ENCODE results near the gene MFAP2.
"Not testable (repeated sequence)": the region's sequence is repeated elsewhere in the genome, so short reads cannot be mapped to it uniquely, and the experiment has no call there.

DNA sequence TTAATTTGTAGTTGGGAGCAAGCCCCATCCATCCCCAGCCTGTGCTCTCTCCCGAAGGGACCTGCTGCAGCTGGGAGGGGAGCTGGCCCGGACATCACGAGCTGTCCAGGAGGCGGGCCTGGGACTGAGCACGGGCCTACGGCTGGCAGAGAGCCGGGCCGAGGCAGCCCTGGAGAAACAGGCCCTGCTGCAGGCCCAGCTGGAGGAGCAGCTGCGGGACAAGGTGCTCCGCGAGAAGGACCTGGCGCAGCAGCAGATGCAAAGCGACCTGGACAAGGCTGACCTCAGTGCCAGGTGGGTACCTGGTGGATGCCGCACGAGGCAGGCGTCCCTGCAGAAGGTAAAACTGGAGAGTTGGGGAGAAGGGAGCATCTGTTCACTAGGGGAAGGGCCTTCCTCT, 43.8 kb downstream of the MFAP2 start:
- not testable (repeated sequence) for TF ChIP-seq POLR2A (IDR thresholded peaks at IDR 0.05)
- TF ChIP-seq, protein P1, sequence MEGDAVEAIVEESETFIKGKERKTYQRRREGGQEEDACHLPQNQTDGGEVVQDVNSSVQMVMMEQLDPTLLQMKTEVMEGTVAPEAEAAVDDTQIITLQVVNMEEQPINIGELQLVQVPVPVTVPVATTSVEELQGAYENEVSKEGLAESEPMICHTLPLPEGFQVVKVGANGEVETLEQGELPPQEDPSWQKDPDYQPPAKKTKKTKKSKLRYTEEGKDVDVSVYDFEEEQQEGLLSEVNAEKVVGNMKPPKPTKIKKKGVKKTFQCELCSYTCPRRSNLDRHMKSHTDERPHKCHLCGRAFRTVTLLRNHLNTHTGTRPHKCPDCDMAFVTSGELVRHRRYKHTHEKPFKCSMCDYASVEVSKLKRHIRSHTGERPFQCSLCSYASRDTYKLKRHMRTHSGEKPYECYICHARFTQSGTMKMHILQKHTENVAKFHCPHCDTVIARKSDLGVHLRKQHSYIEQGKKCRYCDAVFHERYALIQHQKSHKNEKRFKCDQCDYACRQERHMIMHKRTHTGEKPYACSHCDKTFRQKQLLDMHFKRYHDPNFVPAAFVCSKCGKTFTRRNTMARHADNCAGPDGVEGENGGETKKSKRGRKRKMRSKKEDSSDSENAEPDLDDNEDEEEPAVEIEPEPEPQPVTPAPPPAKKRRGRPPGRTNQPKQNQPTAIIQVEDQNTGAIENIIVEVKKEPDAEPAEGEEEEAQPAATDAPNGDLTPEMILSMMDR (IDR thresholded peaks at IDR 0.05): not testable (repeated sequence)

Measured in heart left ventricle (tissue), 13 donors.